ENCODE measurements around the gene NCBP2L.

DNA sequence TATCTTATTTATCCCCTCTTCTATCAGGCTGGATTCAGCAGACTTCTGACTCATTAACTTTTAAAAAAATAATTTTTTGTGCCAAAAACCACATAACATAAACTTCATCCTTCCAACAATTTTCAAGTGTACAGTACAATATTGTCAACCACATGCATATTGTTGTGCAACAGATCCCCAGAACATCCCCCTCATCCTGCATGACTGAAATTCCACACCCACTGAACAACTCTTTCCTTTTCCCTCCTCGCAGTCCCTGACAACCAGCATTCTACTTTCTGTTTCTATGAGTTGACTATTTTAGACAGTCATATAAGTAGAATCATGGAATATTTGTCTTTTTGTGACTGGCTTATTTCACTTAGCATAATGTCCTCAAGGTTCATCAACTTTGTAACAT, 45.9 kb downstream of the NCBP2L start:
- TF ChIP-seq CTCF (IDR thresholded peaks at IDR 0.05) (no peak), POLR2A (IDR thresholded peaks at IDR 0.05; ENCODE audit: low read depth) (no peak), POLR2AphosphoS5 (IDR thresholded peaks at IDR 0.05) (no peak), EP300 (IDR thresholded peaks at IDR 0.05) (no peak)

Data from esophagus muscularis mucosa (tissue), 4 donors.